H1 (cell line): Measurements from ENCODE around the gene TAF3. TPM values are rescaled to one million over a fixed set of nuclear protein-coding genes. Genes with fewer than 3 reads are reported as not detected.
A peak's percentile ranks its signal among the peaks of the same experiment; 100 is the strongest.

Source experiments
- CTCF ChIA-PET: fragments of 300-600 bp; sonication (Branson Sonifier 250); formaldehyde crosslinking; loops from one replicate; lab custom pipeline; 2021; ENCODE audit not compliant: partially characterized antibody; lab: Charles Lee
- POLR2A ChIA-PET: fragments of 300-600 bp; sonication (Branson Sonifier 250); formaldehyde crosslinking; loops from one replicate; lab custom pipeline; 2021; ENCODE audit warnings: inconsistent platforms; ENCODE audit not compliant: partially characterized antibody; lab: Charles Lee
- DNase-seq, 2 experiments: peaks; one replicate each; pipeline versions ENCODE4 v3.0.0 to v3.0.0-alpha.2; 2010 to 2022; ENCODE audit warnings: low spot score in 2 of 2, low read depth in 1 of 2, mixed read lengths in 1 of 2
- FAIRE-seq: peaks from 2 replicates; lab custom pipeline; 2011; peaks lifted over from hg19 to GRCh38; lab: Jason Lieb, UNC
- H2AFZ ChIP-seq: 2 replicates; pipeline ENCODE4 v1.8.1; 2012; ENCODE audit warnings: low read length, inconsistent platforms
- H2AK5ac ChIP-seq: 2 replicates; pipeline ENCODE4 v1.6.1; 2013; ENCODE audit warnings: low read depth, low read length
- H2BK120ac ChIP-seq: replicated peaks from 2 replicates; pipeline ENCODE3; 2013; ENCODE audit warnings: low read depth, low read length, inconsistent platforms
- H2BK12ac ChIP-seq: 2 replicates; pipeline ENCODE4 v1.6.1; 2013; ENCODE audit warnings: low read depth, low read length
- H2BK15ac ChIP-seq: 2 replicates; pipeline ENCODE4 v1.6.1; 2013; ENCODE audit warnings: low read length
- H2BK20ac ChIP-seq: 2 replicates; pipeline ENCODE4 v1.6.1; 2013; ENCODE audit warnings: low read length
- H2BK5ac ChIP-seq: 2 replicates; pipeline ENCODE4 v1.6.1; 2013; ENCODE audit warnings: low read depth, low read length
- H3K14ac ChIP-seq: 2 replicates; pipeline ENCODE4 v1.6.1; 2013; ENCODE audit warnings: inconsistent platforms; ENCODE audit not compliant: insufficient read length
- H3K18ac ChIP-seq: 2 replicates; pipeline ENCODE4 v1.6.1; 2013; ENCODE audit warnings: low read length; ENCODE audit errors: extremely low read depth
- H3K23ac ChIP-seq: 2 replicates; pipeline ENCODE4 v1.6.1; 2013; ENCODE audit warnings: inconsistent platforms; ENCODE audit not compliant: insufficient read length
- H3K23me2 ChIP-seq: 2 replicates; pipeline ENCODE4 v1.6.1; 2013; ENCODE audit warnings: low read depth, low read length
- H3K27ac ChIP-seq: 2 replicates; pipeline ENCODE4 v1.6.1; 2011; ENCODE audit warnings: low read depth, low read length, inconsistent platforms
- H3K27me3 ChIP-seq, 4 experiments: replicated peaks in 1 of 4; 1 replicate in 1 of 4; 2 replicates in 3 of 4; pipeline versions ENCODE4 v1.6.1 to v1.8.1; 2011 to 2013; ENCODE audit warnings: low read length in 3 of 4, mild to moderate bottlenecking in 3 of 4, inconsistent platforms in 2 of 4, mixed read lengths in 2 of 4, moderate library complexity in 1 of 4; ENCODE audit not compliant: control insufficient read depth in 3 of 4, insufficient read depth in 3 of 4; ENCODE audit errors: extremely low read depth in 1 of 4
- H3K36me3 ChIP-seq, 4 experiments: 2 replicates each; pipeline versions ENCODE4 v1.6.1 to v1.8.1; 2011 to 2013; ENCODE audit warnings: mild to moderate bottlenecking in 4 of 4, low read length in 3 of 4, moderate library complexity in 2 of 4, control low read depth in 1 of 4, inconsistent platforms in 1 of 4; ENCODE audit not compliant: insufficient read depth in 4 of 4, control insufficient read depth in 2 of 4
- H3K4ac ChIP-seq: replicated peaks from 2 replicates; pipeline ENCODE3; 2013; ENCODE audit warnings: low read length, low read depth, mixed read lengths, inconsistent platforms; ENCODE audit not compliant: insufficient read length
- H3K4me1 ChIP-seq, 4 experiments: replicated peaks in 1 of 4; 1 replicate in 1 of 4; 2 replicates in 3 of 4; pipeline versions ENCODE4 v1.6.1 to v1.8.1; 2011 to 2013; ENCODE audit warnings: low read length in 3 of 4, inconsistent platforms in 2 of 4, mixed read lengths in 1 of 4; ENCODE audit not compliant: insufficient read depth in 4 of 4, control insufficient read depth in 3 of 4
- H3K4me2 ChIP-seq, 2 experiments: 2 replicates each; pipeline versions ENCODE4 v1.6.1 to v1.8.1; 2011 to 2013; ENCODE audit warnings: low read depth in 2 of 2, low read length in 2 of 2, control low read depth in 1 of 2, inconsistent platforms in 1 of 2, mild to moderate bottlenecking in 1 of 2; ENCODE audit not compliant: insufficient read depth in 1 of 2
- H3K4me3 ChIP-seq, 4 experiments: fragments of 200-600, 300-600 bp in 1 of 4; sonication (generic), shearing (Covaris generic), sonication (Bioruptor Twin) in 1 of 4; 2 replicates each; pipeline versions ENCODE4 v1.5.1 to v1.8.1; 2011 to 2016; ENCODE audit warnings: low read length in 4 of 4, low read depth in 3 of 4, control low read depth in 2 of 4, inconsistent platforms in 2 of 4, mild to moderate bottlenecking in 2 of 4, mixed read lengths in 1 of 4, moderate library complexity in 1 of 4; ENCODE audit not compliant: insufficient read depth in 2 of 4; ENCODE audit errors: extremely low read depth in 1 of 4
- H3K56ac ChIP-seq: replicated peaks from 2 replicates; pipeline ENCODE3; 2013; ENCODE audit warnings: low read depth, mild to moderate bottlenecking, mixed read lengths, low read length, inconsistent platforms; ENCODE audit not compliant: insufficient read length
- H3K79me1 ChIP-seq: 2 replicates; pipeline ENCODE4 v1.6.1; 2013; ENCODE audit warnings: low read depth, low read length, control low read depth
- H3K79me2 ChIP-seq, 2 experiments: 2 replicates each; pipeline versions ENCODE4 v1.6.1 to v1.8.1; 2012 to 2013; ENCODE audit warnings: low read length in 2 of 2, mild to moderate bottlenecking in 2 of 2, inconsistent platforms in 1 of 2; ENCODE audit not compliant: insufficient read depth in 2 of 2, control insufficient read depth in 1 of 2
- H3K9ac ChIP-seq, 4 experiments: replicated peaks in 1 of 4; 1 replicate in 1 of 4; 2 replicates in 3 of 4; pipeline versions ENCODE4 v1.6.1 to v1.8.1; 2011 to 2013; ENCODE audit warnings: low read depth in 3 of 4, low read length in 3 of 4, control low read depth in 2 of 4, mild to moderate bottlenecking in 2 of 4, moderate library complexity in 2 of 4, inconsistent platforms in 1 of 4; ENCODE audit errors: extremely low read depth in 1 of 4
- H3K9me3 ChIP-seq, 2 experiments: 2 replicates each; pipeline versions ENCODE4 v1.6.1 to v1.8.1; 2012 to 2013; ENCODE audit warnings: mild to moderate bottlenecking in 2 of 2, moderate library complexity in 2 of 2, control low read depth in 1 of 2, inconsistent platforms in 1 of 2, low read depth in 1 of 2, low read length in 1 of 2, mixed read lengths in 1 of 2; ENCODE audit not compliant: insufficient read depth in 2 of 2
- H4K20me1 ChIP-seq, 2 experiments: replicated peaks in 1 of 2; 2 replicates each; pipeline versions ENCODE3 to v1.8.1; 2011 to 2013; ENCODE audit warnings: inconsistent platforms in 2 of 2, low read length in 2 of 2, mild to moderate bottlenecking in 1 of 2; ENCODE audit not compliant: insufficient read depth in 2 of 2, control insufficient read depth in 1 of 2
- H4K5ac ChIP-seq: 2 replicates; pipeline ENCODE4 v1.6.1; 2013; ENCODE audit warnings: low read length, low read depth, mixed read lengths, inconsistent platforms; ENCODE audit not compliant: insufficient read length
- H4K8ac ChIP-seq: 2 replicates; pipeline ENCODE4 v1.8.0; 2013; ENCODE audit warnings: mild to moderate bottlenecking, moderate library complexity, low read length, inconsistent platforms; ENCODE audit not compliant: insufficient read depth; ENCODE audit errors: extremely low read depth
- H4K91ac ChIP-seq: replicated peaks from 2 replicates; pipeline ENCODE3; 2013; ENCODE audit warnings: low read length, mixed read lengths, inconsistent platforms; ENCODE audit not compliant: insufficient read length
- BCL11A ChIP-seq, 2 experiments: IDR thresholded peaks; one replicate each; pipeline ENCODE4 v1.6.1; 2011; ENCODE audit warnings: low read depth in 2 of 2, low read length in 2 of 2, mild to moderate bottlenecking in 2 of 2
- EZH2 ChIP-seq: fragments of 200-600 bp; sonication (generic); IDR thresholded peaks from 2 replicates; pipeline ENCODE4 v1.7.1; 2012; ENCODE audit warnings: low read depth, mild to moderate bottlenecking, moderate library complexity, low read length, inconsistent platforms; ENCODE audit not compliant: severe bottlenecking
- RAD21 ChIP-seq, 2 experiments: IDR thresholded peaks in 1 of 2; conservative IDR thresholded peaks in 1 of 2; 2 replicates each; pipeline ENCODE4 v1.6.1; 2011; ENCODE audit warnings: low read depth in 2 of 2, low read length in 2 of 2, improper control_type of control experiment in 1 of 2, inconsistent platforms in 1 of 2, mild to moderate bottlenecking in 1 of 2, moderate library complexity in 1 of 2
- RNF2 ChIP-seq: fragments of 200-900, 300-1000 bp; sonication (generic); IDR thresholded peaks from 2 replicates; pipeline ENCODE4 v1.7.1; 2016; ENCODE audit warnings: borderline replicate concordance, low read depth, mild to moderate bottlenecking, antibody characterized with exemption, low read length; ENCODE audit not compliant: poor library complexity, severe bottlenecking; ENCODE audit errors: missing control alignments
- SUZ12 ChIP-seq: fragments of 200-600 bp; sonication (generic); IDR thresholded peaks from 2 replicates; pipeline ENCODE4 v1.6.1; 2012; ENCODE audit warnings: mild to moderate bottlenecking, inconsistent platforms, low read length, moderate library complexity, mixed read lengths
- TCF12 ChIP-seq: IDR thresholded peaks from 2 replicates; pipeline ENCODE4 v1.6.1; 2011; ENCODE audit warnings: low read depth, mild to moderate bottlenecking, low read length
- WGBS, 2 experiments: shearing (Covaris generic) in 1 of 2; methylation state at CpG; one replicate each; pipeline versions ENCODE4 v1.1.6 to v1.1.7; 2013 to 2015; ENCODE audit warnings: low lambda C conversion rate in 2 of 2, mixed read lengths in 2 of 2, inconsistent platforms in 1 of 2, low coverage in 1 of 2, missing lambda C conversion rate in 1 of 2; ENCODE audit not compliant: insufficient replicate concordance in 2 of 2, insufficient coverage in 1 of 2, insufficient read length in 1 of 2; ENCODE audit errors: extremely low coverage in 1 of 2, missing lambda C conversion rate in 1 of 2; 5-methylcytosine and 5-hydroxymethylcytosine counted together
- polyA plus RNA-seq, 7 experiments: library from polyadenylated mRNA; depleted of rRNA in 3 of 7; stranded (reverse) in 5 of 7; unstranded in 2 of 7; fragments of >200 nt in 5 of 7; fragments of 200-250 nt in 2 of 7; gene quantifications; 1 replicate in 5 of 7; 2 replicates in 1 of 7; 4 replicates in 1 of 7; pipeline versions ENCODE4 v1.2.1 to v1.2.3, GENCODE V29; 2011 to 2013; ENCODE audit warnings: missing spikeins in 2 of 7, mixed read lengths in 2 of 7
- total RNA-seq: library from RNA; stranded (reverse); fragmentation: NEBNext Ultra II Directional; extraction: Animal tissue kit (Norgen Biotek cat#: 25700); gene quantifications from 2 replicates; pipeline ENCODE4 v1.2.1, GENCODE V29; 2021

TAF3 gene
- total and polyA plus RNA-seq, 2 of the 8 experiments (the other 6 are each of a cell fraction or from before 2014, with no cell fraction given): 1.5 to 11.2 TPM

DNA sequence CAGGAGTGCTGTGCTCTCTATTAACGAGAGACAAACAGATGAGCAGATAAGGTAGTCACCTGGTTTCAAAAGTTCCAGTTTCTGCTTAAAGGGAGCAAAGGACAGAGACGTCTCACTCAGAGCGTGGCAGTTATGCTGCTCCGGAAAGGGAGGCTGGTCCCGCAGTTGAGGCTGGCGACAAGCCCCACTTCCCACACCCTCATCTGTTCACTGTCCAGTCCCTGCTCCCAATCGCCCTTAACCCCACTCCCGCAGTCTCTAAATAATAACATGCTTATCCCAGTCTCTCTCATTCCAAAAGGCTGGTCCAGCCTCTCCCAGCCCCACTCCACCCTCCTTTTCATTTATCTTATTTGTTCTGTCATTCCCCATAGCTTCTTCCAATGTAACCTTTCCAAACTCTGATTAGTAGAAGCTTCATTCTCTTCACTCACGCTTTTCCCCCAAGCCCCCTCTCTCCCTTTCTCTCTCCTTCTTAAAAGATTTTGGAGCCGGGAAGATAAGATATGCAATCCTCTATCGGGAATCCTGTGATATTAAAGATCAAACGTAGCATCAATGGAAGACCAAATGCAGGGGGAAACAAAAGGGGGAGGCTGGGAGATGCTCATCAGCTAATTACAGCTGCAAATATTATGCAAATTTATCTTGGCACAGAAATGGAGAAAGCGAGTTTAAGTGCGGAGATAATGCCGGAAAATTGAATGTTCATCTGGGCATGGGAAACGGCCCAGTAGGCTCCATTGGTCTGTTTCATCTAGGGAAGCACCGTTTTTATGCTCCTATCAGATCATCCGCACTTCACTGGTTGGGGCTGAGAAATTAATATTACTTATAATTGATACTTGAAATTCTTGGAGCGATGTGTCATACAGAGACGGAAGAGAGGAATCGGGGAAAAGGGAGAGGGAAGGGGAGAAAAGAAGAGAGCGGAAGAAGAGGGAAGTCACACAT, 219.9 kb downstream of the TAF3 start:
- peak overlapping the region; percentile 84; the same call in 1 of the 2 replicates for H2BK12ac ChIP-seq
- no peak for DNase-seq
- peaks cover 87 to 100% (median 100%) of the 10 kb centered on the region in 4 experiments for H3K27me3 ChIP-seq
- no peaks in the 10 kb centered on the region for H3K79me2 ChIP-seq
- no peak overlapping the region for H4K5ac ChIP-seq
- H3K23me2 ChIP-seq: no peaks in the 10 kb centered on the region; the same call in 1 of the 2 replicates
- 11% methylated on average over 21 of the region's 22 CpGs; no CpG with 5 or more reads in 1 of the 2 experiments for WGBS, 2 experiments
- peaks cover 8 to 26% (median 14%) of the 10 kb centered on the region in 4 experiments for H3K4me1 ChIP-seq
- peaks cover 0 to 2% (median 0%) of the 10 kb centered on the region in 4 experiments; a peak in 1 of 8 replicates for H3K36me3 ChIP-seq
- H3K4ac ChIP-seq: no peak overlapping the region
- no peak overlapping the region for H3K23ac ChIP-seq
- H3K9me3 ChIP-seq: no peaks in the 10 kb centered on the region
- H3K4me2 ChIP-seq: no peak overlapping the region; a peak in 1 of 4 replicates
- no peak overlapping the region for H2BK120ac ChIP-seq
- no peak overlapping the region for H2AFZ ChIP-seq
- H3K9ac ChIP-seq: no peak overlapping the region
- no peak overlapping the region for H3K56ac ChIP-seq
- H2BK20ac ChIP-seq: no peak overlapping the region
- H4K20me1 ChIP-seq: peaks cover 18 to 30% of the 10 kb centered on the region in 2 experiments
- ChIA-PET POLR2A (interaction anchor here (1.2 to 1.4 kb wide), 2 partner anchors 9 to 25 kb away, joined by 3 to 4 read pairs; no protein-coding TSS in a partner anchor), CTCF (interaction anchor here (1.3 kb wide), 1 partner anchor 161 kb away, joined by 3 read pairs; no protein-coding TSS in a partner anchor)
- no peak overlapping the region for H2BK15ac ChIP-seq
- no peak for FAIRE-seq
- H4K8ac ChIP-seq: no peak overlapping the region
- H3K18ac ChIP-seq: no peak overlapping the region
- H3K4me3 ChIP-seq: no peak overlapping the region
- H4K91ac ChIP-seq: no peak overlapping the region
- TF ChIP-seq TCF12 (0 out of 2 replicates have a peak, but pooled peaks have one; percentile 28), EZH2 (peak; percentile 86), RAD21 (IDR thresholded peaks at IDR 0.05 in 1 of 2, conservative IDR thresholded peaks at IDR 0.05 in 1 of 2; ENCODE audit: low read depth in 2 of 2, low read length in 2 of 2) (no peak), BCL11A (IDR thresholded peaks at IDR 0.05; ENCODE audit: low read depth in 2 of 2, low read length in 2 of 2) (no peak), RNF2 (peak; percentile 74), SUZ12 (peak; percentile 53)
- H3K14ac ChIP-seq: no peak overlapping the region
- no peak overlapping the region for H2BK5ac ChIP-seq
- no peak overlapping the region for H3K27ac ChIP-seq
- no peaks in the 10 kb centered on the region; the same call in 1 of the 2 replicates for H3K79me1 ChIP-seq
- H2AK5ac ChIP-seq: 0 out of 2 replicates have a peak overlapping the region, but pooled peaks have one; percentile 53
